ENCODE data around the gene NRCAM.

DNA sequence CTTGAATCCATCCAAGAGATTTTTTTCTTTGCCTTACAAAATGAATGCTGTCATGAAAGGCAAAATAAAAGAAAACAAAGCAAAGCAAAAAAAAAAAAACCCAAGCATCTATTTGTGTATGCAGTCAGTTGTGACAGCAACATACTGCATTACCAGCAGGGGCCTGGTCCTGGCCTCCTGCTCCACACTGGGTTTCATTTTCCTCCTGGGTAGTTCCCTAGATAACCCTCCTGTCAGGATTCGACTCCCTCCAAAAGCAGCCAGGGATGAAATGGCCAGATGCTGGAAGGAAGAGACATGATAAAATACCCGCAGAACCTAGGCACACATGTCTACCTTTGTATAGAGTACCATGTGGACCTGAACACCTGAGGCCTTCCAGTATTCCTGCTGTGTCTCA is 148.6 kb downstream of the NRCAM start:
- TF ChIP-seq CTCF (conservative IDR thresholded peaks at IDR 0.05 in 1 of 2, IDR thresholded peaks at IDR 0.05 in 1 of 2; ENCODE audit: extremely low read depth in 1 of 2, insufficient read depth in 1 of 2, low read depth in 1 of 2, low read length in 2 of 2) (no peak), EZH2 (IDR thresholded peaks at IDR 0.05; ENCODE audit: borderline replicate concordance, low read length) (no peak)

Data from mammary epithelial cell (primary cell).